Cardiac fibroblast (primary cell): ENCODE data around the gene C5.

Source experiments
- DNase-seq, 2 donors: peaks; one replicate each; pipeline versions ENCODE4 v3.0.0 to v3.0.0-alpha.2; 2010; ENCODE audit warnings: low read depth in 2 of 2
- H3K4me3 ChIP-seq, 2 donors: replicated peaks in 1 of 2; 1 replicate in 1 of 2; 2 replicates in 1 of 2; pipeline ENCODE4 v1.5.1; 2011; ENCODE audit warnings: low read depth in 2 of 2, low read length in 2 of 2, mild to moderate bottlenecking in 2 of 2, moderate library complexity in 1 of 2
- CTCF ChIP-seq: IDR thresholded peaks from one replicate; pipeline ENCODE4 v1.5.1; 2011; ENCODE audit warnings: low read depth, mild to moderate bottlenecking, low read length, inconsistent platforms

C5 gene

GRCh38 chr9:120983259-120983837 is 66.7 kb downstream of the C5 start:
- TF ChIP-seq CTCF = no peak

GRCh38 chr9:120982836-120983235 is 67.2 kb downstream of the C5 start:
- no peak overlapping the region for H3K4me3 ChIP-seq
- DNase-seq = peak; percentile 5 to 39
- TF ChIP-seq CTCF = no peak

More at GRCh38 chr9:120983259-120983837, 66.7 kb downstream of the C5 start:
- no peak for DNase-seq
- no peak overlapping the region for H3K4me3 ChIP-seq

- H3K4me3 ChIP-seq = no peak overlapping the region
- TF ChIP-seq CTCF = no peak
- DNase-seq = no peak
These were observed 69.1 kb downstream of the C5 start for GRCh38 chr9:120980951-120981350.

- H3K4me3 ChIP-seq = no peak overlapping the region
- DNase-seq = no peak
- no peak for TF ChIP-seq CTCF
These were observed 70.3 kb downstream of the C5 start for GRCh38 chr9:120979797-120980196.

GRCh38 chr9:120978987-120979386 is 71.1 kb downstream of the C5 start:
- no peak for TF ChIP-seq CTCF
- no peak overlapping the region for H3K4me3 ChIP-seq
- DNase-seq = no peak

GRCh38 chr9:120977321-120977720 is 72.8 kb downstream of the C5 start:
- no peak overlapping the region for H3K4me3 ChIP-seq
- no peak for DNase-seq
- TF ChIP-seq CTCF = no peak

GRCh38 chr9:120974921-120975320 is 75.2 kb downstream of the C5 start:
- H3K4me3 ChIP-seq = no peak overlapping the region
- TF ChIP-seq CTCF = no peak
- no peak for DNase-seq
